Left ventricle myocardium inferior (tissue), 1 donor: ENCODE measurements around the gene PCBP3. TPM values are rescaled to one million over a fixed set of nuclear protein-coding genes. Genes with fewer than 3 reads are reported as not detected.

Source experiments
- DNase-seq: peaks from one replicate; pipeline ENCODE4 v3.0.0-alpha.2; 2020
- H3K27ac ChIP-seq: fragments of 200-600 bp; replicated peaks from 2 replicates; pipeline ENCODE4 v1.8.0; 2021
- H3K27me3 ChIP-seq: fragments of 200-600 bp; 2 replicates; pipeline ENCODE4 v1.8.0; 2021; ENCODE audit warnings: low read depth
- H3K36me3 ChIP-seq: fragments of 200-600 bp; 2 replicates; pipeline ENCODE4 v1.8.0; 2021
- H3K4me1 ChIP-seq: fragments of 200-600 bp; 2 replicates; pipeline ENCODE4 v1.8.0; 2021
- H3K4me3 ChIP-seq: fragments of 200-600 bp; 2 replicates; pipeline ENCODE4 v1.8.0; 2021; ENCODE audit warnings: mild to moderate bottlenecking, moderate library complexity
- H3K9me3 ChIP-seq: fragments of 200-600 bp; replicated peaks from 2 replicates; pipeline ENCODE4 v1.8.0; 2021
- intact Hi-C: fragments of 100-400 bp; cut with micrococcal nuclease; formaldehyde crosslinking; loops from one replicate; pipeline ENCODE4 v1.11.0; 2022
- total RNA-seq: library from RNA; stranded (reverse); fragmentation: NEBNext Ultra II Directional; extraction: Animal tissue kit (Norgen Biotek cat#: 25700); gene quantifications from one replicate; pipeline ENCODE4 v1.2.1, GENCODE V29; 2021
- TF ChIP-seq, protein P1 (sequence below): fragments of 200-600 bp; IDR thresholded peaks from 2 replicates; pipeline ENCODE4 v1.8.0; 2021; ENCODE audit warnings: antibody characterized with exemption, mild to moderate bottlenecking, borderline replicate concordance
- donor health status: DM: no; HTN: yes; CAD: no; lungs with severe emphysema.

PCBP3 gene
- total RNA-seq, 1 donor from 2014 or later: 2.9 TPM

DNA sequence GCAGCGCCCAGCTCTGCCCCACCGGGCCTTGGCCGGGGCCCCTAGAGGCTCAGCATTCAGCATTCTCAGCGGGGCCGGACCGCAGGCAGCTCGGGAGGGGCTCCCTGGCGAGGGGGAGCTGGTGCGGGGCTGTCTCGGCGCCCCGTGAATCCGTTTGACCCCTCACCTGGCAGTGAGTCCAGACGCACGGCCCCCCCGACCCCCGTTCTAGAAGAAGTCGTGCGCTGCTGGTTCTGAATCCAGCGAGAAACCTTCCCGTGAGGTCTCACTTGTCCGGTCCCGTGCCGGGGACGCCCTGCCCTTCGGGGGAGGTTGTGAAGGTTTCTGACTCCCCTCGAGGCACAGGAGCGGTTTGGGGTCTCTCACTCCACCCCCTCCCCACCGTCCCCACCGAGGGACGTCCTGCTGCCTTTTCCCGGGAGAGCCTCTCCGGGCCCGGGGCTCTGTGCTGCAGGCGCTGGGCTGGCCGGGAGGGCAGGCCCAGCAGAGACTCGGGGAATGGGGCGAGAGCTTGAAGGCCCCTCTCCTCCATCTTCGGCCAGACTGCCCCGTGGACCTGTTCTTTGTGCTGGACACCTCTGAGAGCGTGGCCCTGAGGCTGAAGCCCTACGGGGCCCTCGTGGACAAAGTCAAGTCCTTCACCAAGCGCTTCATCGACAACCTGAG, 338.7 kb downstream of the PCBP3 start:
- intact Hi-C loops: no loop called here
- TF ChIP-seq, protein P1, sequence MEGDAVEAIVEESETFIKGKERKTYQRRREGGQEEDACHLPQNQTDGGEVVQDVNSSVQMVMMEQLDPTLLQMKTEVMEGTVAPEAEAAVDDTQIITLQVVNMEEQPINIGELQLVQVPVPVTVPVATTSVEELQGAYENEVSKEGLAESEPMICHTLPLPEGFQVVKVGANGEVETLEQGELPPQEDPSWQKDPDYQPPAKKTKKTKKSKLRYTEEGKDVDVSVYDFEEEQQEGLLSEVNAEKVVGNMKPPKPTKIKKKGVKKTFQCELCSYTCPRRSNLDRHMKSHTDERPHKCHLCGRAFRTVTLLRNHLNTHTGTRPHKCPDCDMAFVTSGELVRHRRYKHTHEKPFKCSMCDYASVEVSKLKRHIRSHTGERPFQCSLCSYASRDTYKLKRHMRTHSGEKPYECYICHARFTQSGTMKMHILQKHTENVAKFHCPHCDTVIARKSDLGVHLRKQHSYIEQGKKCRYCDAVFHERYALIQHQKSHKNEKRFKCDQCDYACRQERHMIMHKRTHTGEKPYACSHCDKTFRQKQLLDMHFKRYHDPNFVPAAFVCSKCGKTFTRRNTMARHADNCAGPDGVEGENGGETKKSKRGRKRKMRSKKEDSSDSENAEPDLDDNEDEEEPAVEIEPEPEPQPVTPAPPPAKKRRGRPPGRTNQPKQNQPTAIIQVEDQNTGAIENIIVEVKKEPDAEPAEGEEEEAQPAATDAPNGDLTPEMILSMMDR: no peak
- Histone ChIP-seq H3K27me3 (no peaks in the 10 kb centered on the region), H3K4me1 (peaks cover 77% of the 10 kb centered on the region), H3K36me3 (peaks cover 37% of the 10 kb centered on the region), H3K9me3 (no peaks in the 10 kb centered on the region), H3K4me3 (peak overlapping the region; percentile 99), H3K27ac (peak overlapping the region; percentile 92)
- DNase-seq: no peak

DNA sequence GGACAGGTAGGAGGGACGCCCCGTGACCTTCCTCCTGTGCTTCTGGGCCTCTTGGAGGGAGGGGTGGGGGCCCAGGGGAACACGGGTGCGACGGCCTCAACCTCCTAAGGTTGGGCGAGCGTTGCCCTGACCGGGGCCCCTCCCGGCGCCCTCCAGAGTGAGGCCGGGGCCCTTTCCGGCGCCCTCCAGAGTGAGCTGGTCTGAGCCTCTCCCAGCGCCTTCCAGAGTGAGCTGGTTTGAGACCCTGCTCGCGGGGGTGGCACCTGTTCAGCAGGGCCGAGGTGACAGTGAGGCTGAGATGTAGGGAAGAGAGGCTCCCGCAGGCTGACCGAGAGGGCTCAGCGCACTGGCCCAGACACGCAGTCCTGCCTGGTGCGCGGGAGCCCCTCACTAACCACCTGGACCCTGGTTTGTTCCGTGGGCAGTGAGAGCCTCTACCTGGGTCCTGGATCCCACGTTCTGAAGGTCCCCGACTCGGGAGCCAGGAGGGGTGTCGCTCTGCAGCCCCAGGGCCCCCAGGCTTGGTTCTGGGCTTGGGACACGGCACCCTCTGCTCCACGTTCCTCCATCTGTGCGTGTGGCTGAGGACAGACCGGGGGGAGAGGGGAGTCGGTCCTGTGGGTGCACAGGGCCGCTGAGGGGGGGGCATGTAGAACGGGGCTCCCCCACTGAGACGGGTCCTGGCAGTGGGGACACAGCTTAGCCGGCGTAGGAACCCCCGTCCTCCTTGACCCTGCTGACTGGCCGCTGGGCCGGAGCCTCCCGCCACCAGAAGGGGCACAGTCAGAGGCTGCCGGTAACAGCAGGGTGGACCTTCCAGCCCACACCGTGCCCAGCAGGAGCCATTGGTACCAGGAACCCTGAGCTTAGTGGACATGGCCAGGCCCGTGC, 339.5 kb downstream of the PCBP3 start:
- intact Hi-C loops: no loop called here
- TF ChIP-seq, protein P1: no peak
- H3K36me3 ChIP-seq: peaks cover 41% of the 10 kb centered on the region
- no peaks in the 10 kb centered on the region for H3K9me3 ChIP-seq
- no peaks in the 10 kb centered on the region for H3K27me3 ChIP-seq
- peak overlapping the region; percentile 99 for H3K4me3 ChIP-seq
- peak overlapping the region; percentile 92 for H3K27ac ChIP-seq
- H3K4me1 ChIP-seq: peaks cover 77% of the 10 kb centered on the region
- peak; percentile 19 for DNase-seq

DNA sequence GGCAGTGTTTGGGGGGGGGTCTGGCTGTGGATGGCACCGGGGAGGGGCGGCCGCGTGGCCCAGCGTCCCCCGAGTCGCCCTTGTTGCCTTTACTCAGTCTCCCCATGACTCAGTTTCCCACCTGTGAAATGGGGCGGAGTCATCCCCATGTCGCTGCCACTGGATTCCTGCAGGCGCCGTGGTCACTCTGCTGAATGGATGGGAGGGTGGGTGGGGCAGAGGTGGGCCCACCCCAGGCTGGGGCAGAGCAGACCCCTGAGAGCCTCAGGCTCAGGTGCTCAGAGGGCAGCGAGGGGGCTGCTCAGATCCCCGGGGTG, 340.1 kb downstream of the PCBP3 start:
- H3K4me1 ChIP-seq: peaks cover 73% of the 10 kb centered on the region
- H3K36me3 ChIP-seq: peaks cover 41% of the 10 kb centered on the region
- TF ChIP-seq, protein P1: no peak
- H3K27me3 ChIP-seq: no peaks in the 10 kb centered on the region
- H3K27ac ChIP-seq: peak overlapping the region; percentile 92
- intact Hi-C loops: no loop called here
- peak overlapping the region; percentile 99 for H3K4me3 ChIP-seq
- H3K9me3 ChIP-seq: no peaks in the 10 kb centered on the region
- DNase-seq: peak; percentile 14

DNA sequence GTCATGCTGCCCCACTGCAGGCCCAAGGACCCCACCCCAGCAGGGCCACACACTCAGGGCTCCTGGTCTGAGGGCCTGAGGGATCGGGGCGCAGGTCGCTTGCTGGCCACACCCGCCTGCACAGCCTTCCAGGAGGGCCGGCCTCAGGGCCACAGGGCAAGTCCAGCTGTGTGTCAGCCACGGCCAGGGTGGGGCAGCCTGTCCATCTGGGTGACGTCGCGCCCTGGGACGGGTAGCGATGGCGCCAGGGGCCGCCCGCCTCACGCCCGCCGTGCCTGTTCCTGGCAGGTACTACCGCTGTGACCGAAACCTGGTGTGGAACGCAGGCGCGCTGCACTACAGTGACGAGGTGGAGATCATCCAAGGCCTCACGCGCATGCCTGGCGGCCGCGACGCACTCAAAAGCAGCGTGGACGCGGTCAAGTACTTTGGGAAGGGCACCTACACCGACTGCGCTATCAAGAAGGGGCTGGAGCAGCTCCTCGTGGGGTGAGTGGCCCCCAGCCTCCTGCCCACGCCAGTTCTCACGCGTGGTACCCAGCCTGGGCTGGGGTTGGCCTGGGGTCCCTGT, 340.5 kb downstream of the PCBP3 start:
- Histone ChIP-seq H3K9me3 (no peaks in the 10 kb centered on the region), H3K36me3 (peaks cover 46% of the 10 kb centered on the region), H3K27me3 (no peaks in the 10 kb centered on the region), H3K4me1 (peaks cover 68% of the 10 kb centered on the region), H3K4me3 (peak overlapping the region; percentile 99), H3K27ac (peak overlapping the region; percentile 92)
- TF ChIP-seq, protein P1: no peak
- intact Hi-C loops: no loop called here
- DNase-seq: peak; percentile 68

DNA sequence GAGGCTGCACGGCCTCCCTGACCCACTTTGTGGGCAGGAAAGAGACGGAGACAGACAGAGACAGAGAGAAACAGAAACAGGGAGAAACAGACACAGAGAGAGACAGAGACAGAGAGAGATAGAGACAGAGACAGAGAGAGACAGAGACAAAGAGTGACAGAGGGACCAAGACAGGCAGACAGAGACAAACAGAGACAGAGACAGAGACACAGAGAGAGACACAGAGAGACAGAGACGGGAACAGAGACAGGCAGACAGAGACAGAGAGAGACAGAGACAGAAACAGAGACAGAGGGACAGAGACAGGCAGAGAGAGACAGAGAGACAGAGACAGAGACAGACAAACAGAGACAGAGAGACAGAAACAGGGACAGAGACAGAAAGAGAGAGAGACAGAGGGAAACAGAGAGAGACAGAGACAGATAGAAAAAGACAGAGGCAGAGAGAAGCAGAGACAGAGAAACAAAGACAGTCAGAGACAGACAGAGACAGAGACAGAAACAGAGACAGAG, 341.1 kb downstream of the PCBP3 start:
- peaks cover 62% of the 10 kb centered on the region for H3K4me1 ChIP-seq
- DNase-seq: no peak
- intact Hi-C loops: no loop called here

More for the DNA sequence above, 341.1 kb downstream of the PCBP3 start:
- TF ChIP-seq, protein P1: no peak
- Histone ChIP-seq H3K27me3 (no peaks in the 10 kb centered on the region), H3K4me3 (peak overlapping the region; percentile 99), H3K36me3 (peaks cover 51% of the 10 kb centered on the region), H3K27ac (peak overlapping the region; percentile 92), H3K9me3 (no peaks in the 10 kb centered on the region)
